Lower lobe of right lung (tissue), 2 donors: Measurements from ENCODE around the gene SKAP1. TPM values are rescaled to one million over a fixed set of nuclear protein-coding genes. Genes with fewer than 3 reads are reported as not detected.

ENCODE experiments used
- ATAC-seq, 2 donors: fragments of 200-7000 bp; cut with Tn5 transposase; one replicate each; pipeline ENCODE4 v1.9.1; 2020 to 2022; ENCODE audit warnings: mild to moderate bottlenecking in 2 of 2, moderate library complexity in 2 of 2
- DNase-seq: peaks from one replicate; pipeline ENCODE4 v3.0.0-alpha.2; 2020
- H3K27ac ChIP-seq: fragments of 200-600 bp; one replicate; pipeline ENCODE4 v1.8.0; 2022
- H3K27me3 ChIP-seq: fragments of 200-600 bp; one replicate; pipeline ENCODE4 v1.8.0; 2022; ENCODE audit warnings: low read depth
- H3K36me3 ChIP-seq: fragments of 200-600 bp; one replicate; pipeline ENCODE4 v1.8.0; 2022; ENCODE audit warnings: mild to moderate bottlenecking
- H3K4me1 ChIP-seq: fragments of 200-600 bp; one replicate; pipeline ENCODE4 v1.8.0; 2022
- H3K4me3 ChIP-seq: fragments of 200-600 bp; one replicate; pipeline ENCODE4 v1.8.0; 2022; ENCODE audit warnings: mild to moderate bottlenecking
- H3K9me3 ChIP-seq: fragments of 200-600 bp; one replicate; pipeline ENCODE4 v1.8.0; 2022
- CTCF ChIP-seq: fragments of 200-600 bp; IDR thresholded peaks from one replicate; pipeline ENCODE4 v1.8.0; 2022; ENCODE audit warnings: antibody characterized with exemption, mild to moderate bottlenecking
- intact Hi-C: fragments of 100-400 bp; cut with DNase I; formaldehyde crosslinking; loops from one replicate; pipeline ENCODE4 v1.11.0; 2022
- total RNA-seq: library from RNA; stranded (reverse); fragmentation: NEBNext Ultra II Directional; extraction: Animal tissue kit (Norgen Biotek cat#: 25700); gene quantifications from one replicate; pipeline ENCODE4 v1.2.1, GENCODE V29; 2021
- donor health status: DM: no; HTN: yes; CAD: no; lungs with severe emphysema.

SKAP1 gene
- total RNA-seq, 1 donor from 2014 or later = 6.4 TPM

- no peak overlapping the region for H3K27ac ChIP-seq
- ATAC-seq = no peak
- DNase-seq = no peak
- intact Hi-C loops = no loop called here
- no peak overlapping the region for H3K4me3 ChIP-seq
- H3K36me3 ChIP-seq = no peaks in the 10 kb centered on the region
- H3K4me1 ChIP-seq = no peaks in the 10 kb centered on the region
- H3K27me3 ChIP-seq = peaks cover 9% of the 10 kb centered on the region
- no peaks in the 10 kb centered on the region for H3K9me3 ChIP-seq
- TF ChIP-seq CTCF = no peak
These were observed 204.1 kb downstream of the SKAP1 start for GRCh38 chr17:48225725-48226567.

- no peaks in the 10 kb centered on the region for H3K36me3 ChIP-seq
- H3K27ac ChIP-seq = no peak overlapping the region
- no peak for TF ChIP-seq CTCF
- H3K4me1 ChIP-seq = no peaks in the 10 kb centered on the region
- H3K9me3 ChIP-seq = no peaks in the 10 kb centered on the region
- DNase-seq = no peak
- peaks cover 5% of the 10 kb centered on the region for H3K27me3 ChIP-seq
- intact Hi-C loops = no loop called here
- H3K4me3 ChIP-seq = no peak overlapping the region
- no peak for ATAC-seq
These were observed 206.1 kb downstream of the SKAP1 start for GRCh38 chr17:48223945-48224344.

DNA sequence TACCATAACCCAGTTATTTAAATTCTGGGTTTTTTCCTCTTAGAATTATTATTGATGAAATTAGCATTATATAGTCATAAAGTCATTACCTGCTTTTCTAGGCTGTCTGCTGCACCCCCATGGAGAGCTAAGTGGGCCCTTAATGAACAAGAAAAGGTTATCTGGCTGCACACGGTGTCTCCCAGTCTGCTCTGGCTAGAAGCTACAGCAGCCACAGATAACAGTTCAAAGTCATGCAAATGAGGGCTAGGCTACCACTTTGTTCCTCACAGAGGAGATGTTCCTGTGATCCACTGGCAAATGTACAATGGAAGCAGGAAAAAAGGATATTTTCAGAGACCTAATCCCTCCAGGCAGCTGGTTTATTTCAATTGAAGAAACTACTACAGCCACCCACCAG is 210.4 kb downstream of the SKAP1 start:
- H3K27ac ChIP-seq = no peak overlapping the region
- no peaks in the 10 kb centered on the region for H3K9me3 ChIP-seq
- H3K27me3 ChIP-seq = peaks cover 5% of the 10 kb centered on the region
- no peak overlapping the region for H3K4me3 ChIP-seq
- no peak for ATAC-seq
- H3K4me1 ChIP-seq = no peaks in the 10 kb centered on the region
- intact Hi-C loops = no loop called here
- no peak for DNase-seq
- H3K36me3 ChIP-seq = no peaks in the 10 kb centered on the region
- no peak for TF ChIP-seq CTCF

- Histone ChIP-seq H3K27me3 (no peaks in the 10 kb centered on the region), H3K9me3 (no peaks in the 10 kb centered on the region), H3K27ac (no peak overlapping the region), H3K4me1 (no peaks in the 10 kb centered on the region), H3K36me3 (no peaks in the 10 kb centered on the region), H3K4me3 (no peak overlapping the region)
- ATAC-seq (peak; percentile 45 to 67), DNase-seq (no peak)
- TF ChIP-seq CTCF = peak; percentile 43
- intact Hi-C loops = no loop called here
These were observed 214.4 kb downstream of the SKAP1 start for GRCh38 chr17:48215583-48216139.

DNA sequence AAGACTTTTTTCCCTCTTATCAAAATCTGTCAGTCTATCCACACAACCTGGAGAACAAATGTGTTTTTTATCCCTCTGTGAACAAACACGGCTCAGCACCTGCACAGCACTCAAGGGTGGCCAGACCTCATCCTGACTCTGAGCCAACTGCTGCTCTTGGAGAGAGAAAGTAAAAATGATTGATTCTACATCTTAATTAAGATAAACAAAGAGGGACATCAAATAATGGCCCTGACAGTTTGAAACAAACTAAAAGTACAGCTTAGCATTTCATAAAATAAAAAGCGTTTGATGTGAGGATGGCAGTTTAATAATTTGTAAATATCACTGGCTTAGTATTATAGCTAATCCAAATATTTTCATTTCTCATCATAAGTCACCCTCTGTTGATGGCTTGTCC is 216.2 kb downstream of the SKAP1 start:
- Histone ChIP-seq H3K27me3 (no peaks in the 10 kb centered on the region), H3K27ac (no peak overlapping the region), H3K4me1 (no peaks in the 10 kb centered on the region), H3K36me3 (no peaks in the 10 kb centered on the region), H3K9me3 (no peaks in the 10 kb centered on the region), H3K4me3 (no peak overlapping the region)
- DNase-seq = no peak
- ATAC-seq = no peak
- no peak for TF ChIP-seq CTCF
- intact Hi-C loops = no loop called here
